ENCODE results near the gene TSPAN2.
A peak's percentile ranks its signal among the peaks of the same experiment; 100 is the strongest.

Gene TSPAN2

GRCh38 chr1:115073298-115074087 lies 15.8 kb downstream of the TSPAN2 start:
- Histone ChIP-seq H3K4me1 (ENCODE audit: insufficient read depth, low read length) (peaks cover 87% of the 10 kb centered on the region), H3K27ac (ENCODE audit: low read depth, low read length) (peak overlapping the region; percentile 76)

GRCh38 chr1:115071012-115071664 lies 18.2 kb downstream of the TSPAN2 start:
- Histone ChIP-seq H3K27me3 (ENCODE audit: control insufficient read depth in 1 of 2, insufficient read depth in 2 of 2, low read length in 2 of 2) (no peaks in the 10 kb centered on the region), H3K4me1 (ENCODE audit: insufficient read depth, low read length) (peaks cover 97% of the 10 kb centered on the region), H3K9ac (ENCODE audit: low read length) (no peak overlapping the region), H3K4me3 (ENCODE audit: low read depth in 1 of 2, low read length in 2 of 2) (no peak overlapping the region), H3K9me3 (ENCODE audit: low read length) (no peaks in the 10 kb centered on the region), H3K27ac (ENCODE audit: low read depth, low read length) (no peak overlapping the region), H3K36me3 (ENCODE audit: insufficient read depth, low read length) (peaks cover 8% of the 10 kb centered on the region)

More at GRCh38 chr1:115073298-115074087, 15.8 kb downstream of the TSPAN2 start:
- Histone ChIP-seq H3K36me3 (ENCODE audit: insufficient read depth, low read length) (no peaks in the 10 kb centered on the region), H3K9ac (ENCODE audit: low read length) (peak overlapping the region; percentile 17), H3K27me3 (ENCODE audit: control insufficient read depth in 1 of 2, insufficient read depth in 2 of 2, low read length in 2 of 2) (no peaks in the 10 kb centered on the region), H3K4me3 (ENCODE audit: low read depth in 1 of 2, low read length in 2 of 2) (no peak overlapping the region), H3K9me3 (ENCODE audit: low read length) (no peaks in the 10 kb centered on the region)

GRCh38 chr1:115069659-115070308 lies 19.5 kb downstream of the TSPAN2 start:
- H3K9me3 ChIP-seq (ENCODE audit: low read length) = no peaks in the 10 kb centered on the region
- peaks cover 87% of the 10 kb centered on the region for H3K4me1 ChIP-seq (ENCODE audit: insufficient read depth, low read length)
- no peak overlapping the region for H3K4me3 ChIP-seq (ENCODE audit: low read depth in 1 of 2, low read length in 2 of 2)
- H3K9ac ChIP-seq (ENCODE audit: low read length) = no peak overlapping the region
- H3K27me3 ChIP-seq (ENCODE audit: control insufficient read depth in 1 of 2, insufficient read depth in 2 of 2, low read length in 2 of 2) = no peaks in the 10 kb centered on the region
- H3K36me3 ChIP-seq (ENCODE audit: insufficient read depth, low read length) = peaks cover 13% of the 10 kb centered on the region
- H3K27ac ChIP-seq (ENCODE audit: low read depth, low read length) = peak overlapping the region; percentile 50

GRCh38 chr1:115068826-115069585 lies 20.3 kb downstream of the TSPAN2 start:
- Histone ChIP-seq H3K4me1 (ENCODE audit: insufficient read depth, low read length) (peaks cover 79% of the 10 kb centered on the region), H3K9ac (ENCODE audit: low read length) (no peak overlapping the region), H3K36me3 (ENCODE audit: insufficient read depth, low read length) (peaks cover 20% of the 10 kb centered on the region), H3K4me3 (ENCODE audit: low read depth in 1 of 2, low read length in 2 of 2) (no peak overlapping the region), H3K27ac (ENCODE audit: low read depth, low read length) (peak overlapping the region; percentile 50), H3K9me3 (ENCODE audit: low read length) (no peaks in the 10 kb centered on the region), H3K27me3 (ENCODE audit: control insufficient read depth in 1 of 2, insufficient read depth in 2 of 2, low read length in 2 of 2) (no peaks in the 10 kb centered on the region)

GRCh38 chr1:115067161-115067859 lies 22.0 kb downstream of the TSPAN2 start:
- no peak overlapping the region for H3K4me3 ChIP-seq (ENCODE audit: low read depth in 1 of 2, low read length in 2 of 2)

DNA sequence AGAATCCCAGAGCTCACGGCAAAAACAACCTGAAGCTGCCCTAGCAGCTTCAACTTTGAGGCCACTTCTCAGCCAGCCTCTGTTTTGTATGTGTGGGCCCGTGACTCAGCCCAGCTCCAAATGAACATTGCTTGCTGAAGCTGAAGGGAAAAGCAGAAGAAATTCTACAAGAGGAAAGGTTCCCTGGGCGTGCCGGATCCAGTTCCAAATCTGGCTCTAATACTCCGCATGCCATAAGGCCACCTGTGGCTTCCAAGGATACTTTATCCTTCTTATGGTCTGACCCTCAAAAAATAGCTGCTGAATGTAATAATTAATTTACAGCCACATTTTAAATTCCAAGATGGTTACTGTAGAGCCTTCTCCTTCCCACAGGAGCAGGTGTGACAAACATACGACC lies 24.3 kb downstream of the TSPAN2 start:
- Histone ChIP-seq H3K9ac (ENCODE audit: low read length) (no peak overlapping the region), H3K27me3 (ENCODE audit: control insufficient read depth in 1 of 2, insufficient read depth in 2 of 2, low read length in 2 of 2) (no peaks in the 10 kb centered on the region), H3K9me3 (ENCODE audit: low read length) (no peaks in the 10 kb centered on the region), H3K4me1 (ENCODE audit: insufficient read depth, low read length) (peaks cover 56% of the 10 kb centered on the region), H3K27ac (ENCODE audit: low read depth, low read length) (no peak overlapping the region), H3K36me3 (ENCODE audit: insufficient read depth, low read length) (peaks cover 40% of the 10 kb centered on the region), H3K4me3 (ENCODE audit: low read depth in 1 of 2, low read length in 2 of 2) (no peak overlapping the region)

More at GRCh38 chr1:115067161-115067859, 22.0 kb downstream of the TSPAN2 start:
- H3K4me1 ChIP-seq (ENCODE audit: insufficient read depth, low read length) = peaks cover 76% of the 10 kb centered on the region
- H3K9ac ChIP-seq (ENCODE audit: low read length) = no peak overlapping the region
- H3K27me3 ChIP-seq (ENCODE audit: control insufficient read depth in 1 of 2, insufficient read depth in 2 of 2, low read length in 2 of 2) = no peaks in the 10 kb centered on the region
- no peaks in the 10 kb centered on the region for H3K9me3 ChIP-seq (ENCODE audit: low read length)
- H3K27ac ChIP-seq (ENCODE audit: low read depth, low read length) = peak overlapping the region; percentile 72
- H3K36me3 ChIP-seq (ENCODE audit: insufficient read depth, low read length) = peaks cover 26% of the 10 kb centered on the region

DNA sequence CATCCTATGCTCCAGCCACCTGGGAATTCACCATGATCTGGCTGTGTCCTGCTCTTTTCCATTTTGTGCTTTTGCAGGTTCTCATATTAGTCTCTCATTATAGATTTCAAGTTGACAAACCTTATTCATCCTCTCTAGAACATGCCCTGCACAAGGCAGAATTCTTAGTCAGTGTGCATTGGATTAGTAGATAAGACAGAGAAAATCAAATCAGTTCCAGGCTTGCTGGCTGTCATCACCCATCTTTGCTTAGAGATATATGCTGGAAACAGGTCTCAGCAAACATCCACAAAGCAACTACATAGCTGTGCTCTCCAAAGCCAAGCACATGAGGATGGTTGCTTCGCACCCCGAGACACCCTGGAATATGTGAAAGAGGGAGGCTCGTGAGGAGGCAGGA lies 24.8 kb downstream of the TSPAN2 start:
- Histone ChIP-seq H3K36me3 (ENCODE audit: insufficient read depth, low read length) (peaks cover 45% of the 10 kb centered on the region), H3K9ac (ENCODE audit: low read length) (no peak overlapping the region), H3K9me3 (ENCODE audit: low read length) (no peaks in the 10 kb centered on the region), H3K4me3 (ENCODE audit: low read depth in 1 of 2, low read length in 2 of 2) (no peak overlapping the region), H3K27me3 (ENCODE audit: control insufficient read depth in 1 of 2, insufficient read depth in 2 of 2, low read length in 2 of 2) (no peaks in the 10 kb centered on the region), H3K4me1 (ENCODE audit: insufficient read depth, low read length) (peaks cover 50% of the 10 kb centered on the region), H3K27ac (ENCODE audit: low read depth, low read length) (no peak overlapping the region)

- Histone ChIP-seq H3K36me3 (ENCODE audit: insufficient read depth, low read length) (peaks cover 51% of the 10 kb centered on the region), H3K4me1 (ENCODE audit: insufficient read depth, low read length) (peaks cover 42% of the 10 kb centered on the region)
Observed at GRCh38 chr1:115063228-115063901, 25.9 kb downstream of the TSPAN2 start.

DNA sequence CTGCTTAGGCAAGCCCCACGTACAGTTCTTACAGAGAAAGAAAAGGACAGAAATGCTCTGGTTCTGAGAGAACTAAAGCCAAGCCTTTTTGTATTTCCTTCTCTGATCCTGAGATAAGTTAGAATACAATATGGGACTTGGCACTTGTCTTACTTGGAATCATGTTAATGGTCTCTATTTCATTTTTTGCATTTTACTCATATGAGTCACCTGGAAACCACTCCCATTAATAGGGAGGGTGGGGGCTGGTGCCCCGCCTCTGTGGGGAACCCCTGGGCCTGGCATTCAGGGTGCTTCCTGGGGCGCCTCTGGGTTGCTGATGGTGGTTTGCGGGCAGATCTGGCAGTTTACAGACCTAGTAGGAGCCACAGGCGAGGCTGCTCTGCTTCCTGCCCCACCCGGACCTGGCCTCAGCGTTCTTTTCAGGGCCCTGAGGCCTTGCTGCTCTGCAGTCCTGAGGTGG lies 26.7 kb downstream of the TSPAN2 start:
- Histone ChIP-seq H3K4me1 (ENCODE audit: insufficient read depth, low read length) (peaks cover 37% of the 10 kb centered on the region), H3K27ac (ENCODE audit: low read depth, low read length) (no peak overlapping the region), H3K36me3 (ENCODE audit: insufficient read depth, low read length) (peaks cover 59% of the 10 kb centered on the region), H3K4me3 (ENCODE audit: low read depth in 1 of 2, low read length in 2 of 2) (no peak overlapping the region), H3K9me3 (ENCODE audit: low read length) (no peaks in the 10 kb centered on the region), H3K27me3 (ENCODE audit: control insufficient read depth in 1 of 2, insufficient read depth in 2 of 2, low read length in 2 of 2) (no peaks in the 10 kb centered on the region), H3K9ac (ENCODE audit: low read length) (no peak overlapping the region)

More at GRCh38 chr1:115063228-115063901, 25.9 kb downstream of the TSPAN2 start:
- no peak overlapping the region for H3K27ac ChIP-seq (ENCODE audit: low read depth, low read length)
- H3K27me3 ChIP-seq (ENCODE audit: control insufficient read depth in 1 of 2, insufficient read depth in 2 of 2, low read length in 2 of 2) = no peaks in the 10 kb centered on the region
- no peak overlapping the region for H3K9ac ChIP-seq (ENCODE audit: low read length)
- H3K9me3 ChIP-seq (ENCODE audit: low read length) = no peaks in the 10 kb centered on the region
- no peak overlapping the region for H3K4me3 ChIP-seq (ENCODE audit: low read depth in 1 of 2, low read length in 2 of 2)

GRCh38 chr1:115060501-115060900 lies 28.8 kb downstream of the TSPAN2 start:
- Histone ChIP-seq H3K27ac (ENCODE audit: low read depth, low read length) (no peak overlapping the region), H3K4me1 (ENCODE audit: insufficient read depth, low read length) (peaks cover 31% of the 10 kb centered on the region), H3K27me3 (ENCODE audit: control insufficient read depth in 1 of 2, insufficient read depth in 2 of 2, low read length in 2 of 2) (no peaks in the 10 kb centered on the region), H3K9ac (ENCODE audit: low read length) (no peak overlapping the region), H3K9me3 (ENCODE audit: low read length) (no peaks in the 10 kb centered on the region), H3K4me3 (ENCODE audit: low read depth in 1 of 2, low read length in 2 of 2) (no peak overlapping the region), H3K36me3 (ENCODE audit: insufficient read depth, low read length) (peaks cover 55% of the 10 kb centered on the region)

Data from muscle layer of colon (tissue), 2 donors.